B cell (primary cell): ENCODE results near the gene PLCB1. TPM values are rescaled to one million over a fixed set of nuclear protein-coding genes. Genes with fewer than 3 reads are reported as not detected.

ENCODE experiments used
- ATAC-seq: fragments of 200-7000 bp; cut with Tn5 transposase; one replicate; pipeline ENCODE4 v1.10.0; 2021; ENCODE audit warnings: low read depth, mild to moderate bottlenecking, moderate number of reproducible peaks, moderate library complexity
- CTCF ChIA-PET: fragments of 350-600 bp; sonication (Branson Sonifier 250); formaldehyde crosslinking; loops from one replicate; lab custom pipeline; 2021; ENCODE audit warnings: antibody characterized with exemption, inconsistent platforms; lab: Charles Lee
- POLR2A ChIA-PET: fragments of 350-600 bp; sonication (Branson Sonifier 250); formaldehyde crosslinking; loops from one replicate; lab custom pipeline; 2021; ENCODE audit warnings: antibody characterized with exemption; lab: Charles Lee
- DNase-seq: peaks from one replicate; pipeline ENCODE4 v3.0.0; 2013
- H2AFZ ChIP-seq: 2 replicates; pipeline ENCODE4 v1.6.1; 2012; ENCODE audit warnings: mild to moderate bottlenecking, low read depth, low read length; ENCODE audit not compliant: insufficient read depth, poor library complexity, severe bottlenecking
- H3K27ac ChIP-seq, 2 donors: 1 replicate in 1 of 2; 2 replicates in 1 of 2; pipeline ENCODE4 v1.5.1; 2012 to 2013; ENCODE audit warnings: low read length in 2 of 2, mild to moderate bottlenecking in 2 of 2, moderate library complexity in 1 of 2
- H3K27me3 ChIP-seq, 4 experiments: fragments of 200-600 bp in 1 of 4; sonication (generic) in 1 of 4; replicated peaks in 1 of 4; 1 replicate in 2 of 4; 2 replicates in 2 of 4; pipeline versions ENCODE4 v1.6.1 to v1.7.0; 2013 to 2016; ENCODE audit warnings: low read length in 3 of 4, mild to moderate bottlenecking in 2 of 4, mixed read lengths in 1 of 4, moderate library complexity in 1 of 4; ENCODE audit not compliant: insufficient read depth in 4 of 4, control insufficient read depth in 3 of 4; ENCODE audit errors: control extremely low read depth in 1 of 4
- H3K36me3 ChIP-seq, 2 experiments: replicated peaks in 1 of 2; 1 replicate in 1 of 2; 2 replicates in 1 of 2; pipeline versions ENCODE4 v1.6.1 to v1.7.1; 2013; ENCODE audit warnings: low read length in 1 of 2; ENCODE audit not compliant: insufficient read depth in 2 of 2, control insufficient read depth in 1 of 2; ENCODE audit errors: control extremely low read depth in 1 of 2, extremely low read depth in 1 of 2
- H3K4me1 ChIP-seq, 2 donors: fragments of 200-600 bp in 1 of 2; sonication (generic) in 1 of 2; 1 replicate in 1 of 2; 2 replicates in 1 of 2; pipeline versions ENCODE4 v1.5.1 to v1.6.1; 2013 to 2017; ENCODE audit warnings: low read length in 2 of 2; ENCODE audit not compliant: control insufficient read depth in 2 of 2, insufficient read depth in 2 of 2
- H3K4me2 ChIP-seq: replicated peaks from 2 replicates; pipeline ENCODE3; 2012; ENCODE audit warnings: mild to moderate bottlenecking, low read depth, low read length; ENCODE audit not compliant: poor library complexity, severe bottlenecking
- H3K4me3 ChIP-seq, 5 experiments: fragments of 200-600 bp in 1 of 5; sonication (generic) in 1 of 5; 1 replicate in 3 of 5; 2 replicates in 2 of 5; pipeline versions ENCODE4 v1.5.1 to v1.7.0; 2011 to 2016; ENCODE audit warnings: low read length in 4 of 5, mild to moderate bottlenecking in 4 of 5, low read depth in 2 of 5, control low read depth in 1 of 5, moderate library complexity in 1 of 5; ENCODE audit not compliant: insufficient read depth in 1 of 5; ENCODE audit errors: control extremely low read depth in 1 of 5, extremely low read depth in 1 of 5
- H3K79me2 ChIP-seq: fragments of 200-600 bp; sonication (generic); one replicate; pipeline ENCODE4 v1.6.0; 2016; ENCODE audit warnings: low read length; ENCODE audit not compliant: control insufficient read depth, insufficient read depth
- H3K9ac ChIP-seq: fragments of 200-600 bp; sonication (generic); 2 replicates; pipeline ENCODE4 v1.6.1; 2017; ENCODE audit warnings: mild to moderate bottlenecking, low read length, moderate library complexity
- H3K9me3 ChIP-seq, 3 donors: one replicate each; pipeline versions ENCODE4 v1.6.1 to v1.7.1; 2013; ENCODE audit warnings: low read length in 2 of 3; ENCODE audit not compliant: control insufficient read depth in 2 of 3, insufficient read depth in 1 of 3; ENCODE audit errors: control extremely low read depth in 1 of 3
- H4K20me1 ChIP-seq: 2 replicates; pipeline ENCODE4 v1.6.0; 2012; ENCODE audit warnings: mild to moderate bottlenecking, low read length; ENCODE audit not compliant: insufficient read depth, control insufficient read depth, poor library complexity, severe bottlenecking
- H3K27ac Mint-ChIP-seq: one replicate; pipeline ENCODE4 v1.8.0; 2021; ENCODE audit warnings: mixed read lengths
- H3K27me3 Mint-ChIP-seq: one replicate; pipeline ENCODE4 v1.8.0; 2021; ENCODE audit warnings: mixed read lengths
- H3K4me1 Mint-ChIP-seq: one replicate; pipeline ENCODE4 v1.8.0; 2021; ENCODE audit warnings: mixed read lengths
- H3K4me3 Mint-ChIP-seq: one replicate; pipeline ENCODE4 v1.8.0; 2021; ENCODE audit warnings: mixed read lengths
- H3K9me3 Mint-ChIP-seq: one replicate; pipeline ENCODE4 v1.8.0; 2022; ENCODE audit warnings: mixed read lengths; ENCODE audit not compliant: insufficient read depth
- CTCF ChIP-seq: fragments of 200-600 bp; IDR thresholded peaks from one replicate; pipeline ENCODE4 v1.8.0; 2022; ENCODE audit warnings: antibody characterized with exemption, mild to moderate bottlenecking
- EZH2 ChIP-seq: IDR thresholded peaks from 2 replicates; pipeline ENCODE4 v1.6.1; 2012; ENCODE audit warnings: borderline replicate concordance, low read depth, mild to moderate bottlenecking, moderate library complexity, low read length; ENCODE audit not compliant: insufficient read depth, poor library complexity, severe bottlenecking
- WGBS: methylation state at CpG from one replicate; pipeline ENCODE4 v1.1.5; 2013; ENCODE audit warnings: missing lambda C conversion rate; ENCODE audit not compliant: insufficient coverage; 5-methylcytosine and 5-hydroxymethylcytosine counted together
- intact Hi-C: fragments of 100-400 bp; cut with micrococcal nuclease; formaldehyde crosslinking; loops from one replicate; pipeline ENCODE4 v1.10.0; 2022
- polyA plus RNA-seq: library from polyadenylated mRNA; depleted of rRNA; stranded (reverse); fragments of >200 nt; gene quantifications from 2 replicates; pipeline ENCODE4 v1.2.3, GENCODE V29; 2012
- total RNA-seq, 2 donors: library from RNA; stranded (reverse); fragments of 120-200 nt in 1 of 2; gene quantifications; 1 replicate in 1 of 2; 2 replicates in 1 of 2; pipeline versions ENCODE4 v1.2.3 to v1.2.4, GENCODE V29; 2013 to 2022

The PLCB1 gene
- total and polyA plus RNA-seq, 2 donors (not counting 1 experiment from before 2014, with no cell fraction given): 0.18 to 0.47 TPM

- Mint-ChIP-seq H3K27me3 (peaks cover 8% of the 10 kb centered on the region), H3K4me1 (no peaks in the 10 kb centered on the region), H3K27ac (no peak overlapping the region), H3K4me3 (no peak overlapping the region), H3K9me3 (no peaks in the 10 kb centered on the region)
- no peaks in the 10 kb centered on the region for H3K36me3 ChIP-seq
- H3K4me2 ChIP-seq: no peak overlapping the region
- no peak overlapping the region for H2AFZ ChIP-seq
- no peaks in the 10 kb centered on the region for H3K4me1 ChIP-seq
- intact Hi-C loops: no loop called here
- no peaks in the 10 kb centered on the region for H3K27me3 ChIP-seq
- H3K9ac ChIP-seq: no peak overlapping the region
- CTCF ChIA-PET: interaction anchor here (2.0 kb wide), 1 partner anchor 16 kb away, joined by 4 read pairs; no protein-coding TSS in a partner anchor
- POLR2A ChIA-PET: no interaction called here
- DNase-seq (no peak), ATAC-seq (no peak)
- TF ChIP-seq EZH2 (no peak), CTCF (no peak)
- no peaks in the 10 kb centered on the region for H3K9me3 ChIP-seq
- no peaks in the 10 kb centered on the region for H4K20me1 ChIP-seq
- no peaks in the 10 kb centered on the region for H3K79me2 ChIP-seq
- no CpG with 5 or more reads among the region's 2 CpGs for WGBS
- H3K4me3 ChIP-seq: no peak overlapping the region
- no peak overlapping the region for H3K27ac ChIP-seq
Observed at GRCh38 chr20:8423482-8423881, 291.4 kb downstream of the PLCB1 start.

DNA sequence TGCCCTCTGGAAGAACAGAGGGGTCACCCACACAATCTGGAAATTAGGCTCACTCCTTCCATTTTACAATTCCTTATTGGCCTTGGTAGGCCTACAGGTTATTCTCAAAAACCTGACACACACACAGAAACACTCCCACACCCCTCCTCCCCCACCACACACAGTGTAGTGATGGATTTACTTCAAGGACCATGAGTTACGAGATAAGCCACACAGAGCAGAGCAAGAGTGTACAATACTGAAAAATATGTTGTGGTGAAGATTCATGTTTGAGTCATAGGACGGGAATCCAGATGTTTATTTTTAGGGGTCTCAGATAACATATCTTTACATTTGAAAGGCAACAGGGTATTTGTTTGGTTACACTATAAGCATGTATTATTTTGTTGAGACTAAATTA, 291.9 kb downstream of the PLCB1 start:
- ATAC-seq (no peak), DNase-seq (no peak)
- Histone ChIP-seq H3K4me3 (no peak overlapping the region), H2AFZ (no peak overlapping the region), H3K4me2 (no peak overlapping the region), H4K20me1 (no peaks in the 10 kb centered on the region), H3K9me3 (no peaks in the 10 kb centered on the region), H3K27me3 (no peaks in the 10 kb centered on the region), H3K9ac (no peak overlapping the region), H3K27ac (no peak overlapping the region), H3K36me3 (no peaks in the 10 kb centered on the region), H3K79me2 (no peaks in the 10 kb centered on the region), H3K4me1 (no peaks in the 10 kb centered on the region)
- no peak for TF ChIP-seq EZH2
- TF ChIP-seq CTCF: no peak
- no peak overlapping the region for H3K27ac Mint-ChIP-seq
- H3K9me3 Mint-ChIP-seq: no peaks in the 10 kb centered on the region
- H3K4me1 Mint-ChIP-seq: no peaks in the 10 kb centered on the region
- no peak overlapping the region for H3K4me3 Mint-ChIP-seq
- ChIA-PET CTCF (interaction anchor here (2.0 kb wide), 1 partner anchor 16 kb away, joined by 4 read pairs; no protein-coding TSS in a partner anchor), POLR2A (no interaction called here)
- intact Hi-C loops: no loop called here
- WGBS: no CpG with 5 or more reads among the region's 2 CpGs
- peaks cover 10% of the 10 kb centered on the region for H3K27me3 Mint-ChIP-seq
